ENCODE data around the gene THSD8. TPM values are rescaled to one million over a fixed set of nuclear protein-coding genes. Genes with fewer than 3 reads are reported as not detected.
A peak's percentile ranks its signal among the peaks of the same experiment; 100 is the strongest.

Gene THSD8
- polyA plus RNA-seq, 2 of the 4 experiments (the other 2 are of a cell fraction), result 4.9 TPM; not detected in 1

GRCh38 chr19:12783291-12783848, 18.5 kb upstream of the THSD8 start:
- Histone ChIP-seq H3K4me3 (peak overlapping the region; percentile 44), H3K9me3 (no peaks in the 10 kb centered on the region), H3K4me2 (peak overlapping the region; percentile 99), H3K27ac (peak overlapping the region; percentile 96 to 99), H3K4me1 (peaks cover 80% of the 10 kb centered on the region)
- 5% methylated on average over 4 of the region's 16 CpGs for WGBS (ENCODE audit: missing lambda C conversion rate)
- POLR2A ChIA-PET, result interaction anchor here (0.7 to 2.0 kb wide), 2 partner anchors 9 to 102 kb away, joined by 3 to 27 read pairs; partner anchors contain the start of gene JUNB
- FAIRE-seq (no peak), DNase-seq (ENCODE audit: low read depth in 1 of 2, low spot score in 1 of 2) (peak in 1 of 2 experiments; percentile 47), ATAC-seq (peak in 1 of 2 experiments; percentile 14; a peak in 1 of 6 replicates)
- TF ChIP-seq NR3C1 (IDR thresholded peaks at IDR 0.05), result no peak
- TF ChIP-seq FOSB (CRISPR knock-in tag; IDR thresholded peaks at IDR 0.05), result 0 out of 2 replicates have a peak, but pooled peaks have one; percentile 50
- no peak for TF ChIP-seq ZNF302 (CRISPR knock-in tag; IDR thresholded peaks at IDR 0.05)
- TF ChIP-seq HOXB5 (CRISPR knock-in tag; IDR thresholded peaks at IDR 0.05), result 0 out of 2 replicates have a peak, but pooled peaks have one; percentile 23
- 0 out of 2 replicates have a peak, but pooled peaks have one; percentile 51 for TF ChIP-seq EHF (CRISPR knock-in tag; IDR thresholded peaks at IDR 0.05)
- TF ChIP-seq, protein P1, sequence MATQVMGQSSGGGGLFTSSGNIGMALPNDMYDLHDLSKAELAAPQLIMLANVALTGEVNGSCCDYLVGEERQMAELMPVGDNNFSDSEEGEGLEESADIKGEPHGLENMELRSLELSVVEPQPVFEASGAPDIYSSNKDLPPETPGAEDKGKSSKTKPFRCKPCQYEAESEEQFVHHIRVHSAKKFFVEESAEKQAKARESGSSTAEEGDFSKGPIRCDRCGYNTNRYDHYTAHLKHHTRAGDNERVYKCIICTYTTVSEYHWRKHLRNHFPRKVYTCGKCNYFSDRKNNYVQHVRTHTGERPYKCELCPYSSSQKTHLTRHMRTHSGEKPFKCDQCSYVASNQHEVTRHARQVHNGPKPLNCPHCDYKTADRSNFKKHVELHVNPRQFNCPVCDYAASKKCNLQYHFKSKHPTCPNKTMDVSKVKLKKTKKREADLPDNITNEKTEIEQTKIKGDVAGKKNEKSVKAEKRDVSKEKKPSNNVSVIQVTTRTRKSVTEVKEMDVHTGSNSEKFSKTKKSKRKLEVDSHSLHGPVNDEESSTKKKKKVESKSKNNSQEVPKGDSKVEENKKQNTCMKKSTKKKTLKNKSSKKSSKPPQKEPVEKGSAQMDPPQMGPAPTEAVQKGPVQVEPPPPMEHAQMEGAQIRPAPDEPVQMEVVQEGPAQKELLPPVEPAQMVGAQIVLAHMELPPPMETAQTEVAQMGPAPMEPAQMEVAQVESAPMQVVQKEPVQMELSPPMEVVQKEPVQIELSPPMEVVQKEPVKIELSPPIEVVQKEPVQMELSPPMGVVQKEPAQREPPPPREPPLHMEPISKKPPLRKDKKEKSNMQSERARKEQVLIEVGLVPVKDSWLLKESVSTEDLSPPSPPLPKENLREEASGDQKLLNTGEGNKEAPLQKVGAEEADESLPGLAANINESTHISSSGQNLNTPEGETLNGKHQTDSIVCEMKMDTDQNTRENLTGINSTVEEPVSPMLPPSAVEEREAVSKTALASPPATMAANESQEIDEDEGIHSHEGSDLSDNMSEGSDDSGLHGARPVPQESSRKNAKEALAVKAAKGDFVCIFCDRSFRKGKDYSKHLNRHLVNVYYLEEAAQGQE (IDR thresholded peaks at IDR 0.05), result no peak
- TF ChIP-seq POLR2A (IDR thresholded peaks at IDR 0.05; ENCODE audit: low read length), result peak; percentile 14; the same call in 1 of the 2 replicates
- peak; percentile 59; the same call in 1 of the 2 replicates for TF ChIP-seq HOXA7 (CRISPR knock-in tag; IDR thresholded peaks at IDR 0.05)
- CTCF ChIA-PET, result interaction anchor here (0.6 to 29.7 kb wide), 5 partner anchors 9 to 1839 kb away, joined by 3 to 725 read pairs (median 9); partner anchors contain the start of genes BEST2, GET3, JUNB and RNASEH2A

DNA sequence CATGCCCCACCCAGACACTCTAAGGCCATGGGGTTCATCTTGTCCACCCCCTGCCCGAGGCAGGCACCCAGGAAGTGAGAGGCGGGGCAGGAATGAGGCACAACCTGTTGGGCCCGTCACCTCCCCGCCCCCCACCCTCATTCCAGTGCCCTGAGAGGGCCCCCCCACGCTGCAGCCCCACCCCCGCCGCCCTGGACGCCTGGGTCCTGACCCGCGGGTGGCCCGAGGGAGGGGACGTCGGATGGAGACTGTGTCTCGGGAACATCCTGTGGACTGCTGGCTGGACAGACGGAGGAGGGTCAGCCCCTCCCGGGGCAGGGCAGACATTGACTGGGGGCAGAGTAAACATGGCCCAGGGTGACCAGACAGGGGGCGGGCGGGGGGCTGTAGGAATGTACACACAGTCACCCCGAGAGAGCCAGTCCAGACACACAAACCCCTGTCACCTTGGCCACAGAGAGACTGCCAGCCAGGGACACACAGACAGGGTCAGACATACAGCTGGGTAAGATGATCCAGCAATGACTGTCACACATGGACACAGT, 17.9 kb upstream of the THSD8 start:
- TF ChIP-seq CBX8 (IDR thresholded peaks at IDR 0.05), result no peak
- no peak for TF ChIP-seq TP53 (CRISPR knock-in tag; IDR thresholded peaks at IDR 0.05)
- TF ChIP-seq BCL3 (IDR thresholded peaks at IDR 0.05), result peak; percentile 65; the same call in 2 of the 3 replicates
- 0 out of 2 replicates have a peak, but pooled peaks have one; percentile 12 for TF ChIP-seq FOSL2 (IDR thresholded peaks at IDR 0.05)
- peak; percentile 64 for TF ChIP-seq FOSL2 (CRISPR knock-in tag; IDR thresholded peaks at IDR 0.05)
- TF ChIP-seq JUN (IDR thresholded peaks at IDR 0.05), result peak in 1 of 2 experiments; percentile 88; a peak in 4 of 5 replicates
- TF ChIP-seq CHD2 (IDR thresholded peaks at IDR 0.05; ENCODE audit: low read length, partially characterized antibody), result no peak
- peak; percentile 74; the same call in 1 of the 2 replicates for TF ChIP-seq RARB (CRISPR knock-in tag; IDR thresholded peaks at IDR 0.05)
- TF ChIP-seq RFX5 (IDR thresholded peaks at IDR 0.05), result no peak
- peak; percentile 14; the same call in 1 of the 3 replicates for TF ChIP-seq SMC3 (IDR thresholded peaks at IDR 0.05)
- no peak for TF ChIP-seq KDM5A (IDR thresholded peaks at IDR 0.05)
- TF ChIP-seq MAX (IDR thresholded peaks at IDR 0.05), result peak; percentile 64
- peak; percentile 82 for TF ChIP-seq GATA3 (IDR thresholded peaks at IDR 0.05; ENCODE audit: borderline replicate concordance)
- TF ChIP-seq ZC3H11A (IDR thresholded peaks at IDR 0.05), result no peak
- TF ChIP-seq EP300 (IDR thresholded peaks at IDR 0.05), result peak; percentile 89 to 96
- TF ChIP-seq EHF (CRISPR knock-in tag; IDR thresholded peaks at IDR 0.05), result no peak
- H3K4me2 ChIP-seq, result peak overlapping the region; percentile 99
- peak overlapping the region; percentile 96 to 99 for H3K27ac ChIP-seq
- peak in 1 of 2 experiments; percentile 87 for DNase-seq (ENCODE audit: low read depth in 1 of 2, low spot score in 1 of 2)
- 0% methylated on average over 1 of the region's 19 CpGs for WGBS (ENCODE audit: missing lambda C conversion rate)
- peak overlapping the region; percentile 44; the same call in 2 of the 3 replicates for H3K4me3 ChIP-seq
- ChIA-PET CTCF (interaction anchor here (0.6 to 29.7 kb wide), 4 partner anchors 8 to 1839 kb away, joined by 3 to 725 read pairs (median 14); partner anchors contain the start of genes BEST2, GET3, JUNB and TRIR), POLR2A (interaction anchor here (2.0 kb wide), 1 partner anchor 8 kb away, joined by 27 read pairs; the partner anchor contains the start of gene JUNB)
- FAIRE-seq, result no peak
- ATAC-seq, result peak; percentile 15 to 45
- peaks cover 82% of the 10 kb centered on the region for H3K4me1 ChIP-seq
- H3K9me3 ChIP-seq, result no peaks in the 10 kb centered on the region

All from A549 (cell line).